ENCODE data around the gene METRNL. TPM values are rescaled to one million over a fixed set of nuclear protein-coding genes. Genes with fewer than 3 reads are reported as not detected.
"Not testable (repeated sequence)": the region's sequence is repeated elsewhere in the genome, so short reads cannot be mapped to it uniquely, and the experiment has no call there.

The METRNL gene
- total RNA-seq, 1 donor from 2014 or later: 156 TPM

GRCh38 chr17:83037874-83038165 is 41.6 kb upstream of the METRNL start:
- peak in 1 of 2 donors; percentile 20 for DNase-seq (ENCODE audit: extremely low spot score in 2 of 2)
- Histone ChIP-seq H3K36me3 (peaks cover 0 to 14% of the 10 kb centered on the region in 2 donors), H3K27me3 (no peaks in the 10 kb centered on the region), H3K4me3 (no peak overlapping the region), H3K9me3 (peaks cover 4% of the 10 kb centered on the region), H3K4me1 (no peaks in the 10 kb centered on the region), H3K27ac (no peak overlapping the region)
- intact Hi-C loops (cut with DNase I): no loop called here
- TF ChIP-seq POLR2A (IDR thresholded peaks at IDR 0.05): no peak
- TF ChIP-seq POLR2AphosphoS5 (IDR thresholded peaks at IDR 0.05; ENCODE audit: insufficient read depth in 1 of 2, low read depth in 1 of 2): no peak
- TF ChIP-seq CTCF (IDR thresholded peaks at IDR 0.05): no peak

- H3K27me3 ChIP-seq; intact Hi-C loops (cut with DNase I): not testable (repeated sequence)
These were observed 40.4 kb upstream of the METRNL start for GRCh38 chr17:83038983-83039382.

GRCh38 chr17:83041305-83041704 is 38.1 kb upstream of the METRNL start:
- Histone ChIP-seq H3K27me3 (no peaks in the 10 kb centered on the region), H3K4me1 (no peaks in the 10 kb centered on the region), H3K36me3 (peaks cover 0 to 14% of the 10 kb centered on the region in 2 donors), H3K27ac (no peak overlapping the region), H3K4me3 (no peak overlapping the region), H3K9me3 (peaks cover 4% of the 10 kb centered on the region)
- peak in 1 of 2 donors; percentile 58 for DNase-seq (ENCODE audit: extremely low spot score in 2 of 2)
- intact Hi-C loops (cut with DNase I): no loop called here
- no peak for TF ChIP-seq CTCF (IDR thresholded peaks at IDR 0.05)
- TF ChIP-seq POLR2A (IDR thresholded peaks at IDR 0.05): no peak
- TF ChIP-seq POLR2AphosphoS5 (IDR thresholded peaks at IDR 0.05; ENCODE audit: insufficient read depth in 1 of 2, low read depth in 1 of 2): no peak

More at GRCh38 chr17:83038983-83039382, 40.4 kb upstream of the METRNL start:
- not testable (repeated sequence) for H3K27ac ChIP-seq; H3K4me1 ChIP-seq; DNase-seq (ENCODE audit: extremely low spot score in 2 of 2); H3K4me3 ChIP-seq; H3K9me3 ChIP-seq
- H3K36me3 ChIP-seq: peaks cover 0 to 14% of the 10 kb centered on the region in 2 donors

- DNase-seq (ENCODE audit: extremely low spot score in 2 of 2): no peak
- TF ChIP-seq POLR2A (IDR thresholded peaks at IDR 0.05) (no peak), CTCF (IDR thresholded peaks at IDR 0.05) (no peak), POLR2AphosphoS5 (IDR thresholded peaks at IDR 0.05; ENCODE audit: insufficient read depth in 1 of 2, low read depth in 1 of 2) (no peak)
- Histone ChIP-seq H3K4me1 (no peaks in the 10 kb centered on the region), H3K27ac (no peak overlapping the region), H3K4me3 (no peak overlapping the region), H3K9me3 (peaks cover 4% of the 10 kb centered on the region), H3K36me3 (peaks cover 0 to 6% of the 10 kb centered on the region in 2 donors), H3K27me3 (no peaks in the 10 kb centered on the region)
- intact Hi-C loops (cut with DNase I): no loop called here
These were observed 36.8 kb upstream of the METRNL start for GRCh38 chr17:83042522-83043158.

GRCh38 chr17:83044479-83044878 is 34.9 kb upstream of the METRNL start:
- DNase-seq (ENCODE audit: extremely low spot score in 2 of 2): peak in 1 of 2 donors; percentile 27
- H3K27me3 ChIP-seq; H3K4me3 ChIP-seq; H3K9me3 ChIP-seq; H3K36me3 ChIP-seq; H3K4me1 ChIP-seq; intact Hi-C loops (cut with DNase I); H3K27ac ChIP-seq: not testable (repeated sequence)

- Histone ChIP-seq H3K36me3 (peaks cover 0 to 6% of the 10 kb centered on the region in 2 donors), H3K4me3 (no peak overlapping the region), H3K27me3 (no peaks in the 10 kb centered on the region), H3K27ac (no peak overlapping the region), H3K4me1 (peaks cover 9% of the 10 kb centered on the region), H3K9me3 (peaks cover under 1% of the 10 kb centered on the region)
- no peak for TF ChIP-seq CTCF (IDR thresholded peaks at IDR 0.05)
- TF ChIP-seq POLR2A (IDR thresholded peaks at IDR 0.05): no peak
- no peak for TF ChIP-seq POLR2AphosphoS5 (IDR thresholded peaks at IDR 0.05; ENCODE audit: insufficient read depth in 1 of 2, low read depth in 1 of 2)
- peak in 1 of 2 donors; percentile 22 for DNase-seq (ENCODE audit: extremely low spot score in 2 of 2)
- intact Hi-C loops (cut with DNase I): no loop called here
These were observed 32.8 kb upstream of the METRNL start for GRCh38 chr17:83046448-83047181.
